HL-60 (cell line): ENCODE results near the gene ESYT2.

Source experiments
- DNase-seq, 2 experiments: peaks; one replicate each; pipeline ENCODE4 v3.0.0-alpha.2; 2010 to 2020; ENCODE audit warnings: low read depth in 1 of 2, low spot score in 1 of 2
- H3K27ac ChIP-seq: fragments of 250-450 bp; sonication (Bioruptor Pico); replicated peaks from 2 replicates; pipeline ENCODE4 v1.5.1; 2020; ENCODE audit warnings: mild to moderate bottlenecking, moderate library complexity
- H3K27me3 ChIP-seq: fragments of 250-450 bp; sonication (Bioruptor Pico); 2 replicates; pipeline ENCODE4 v1.5.1; 2021; ENCODE audit warnings: mild to moderate bottlenecking, moderate library complexity; ENCODE audit not compliant: insufficient read depth, poor library complexity, severe bottlenecking
- H3K4me3 ChIP-seq: replicated peaks from 2 replicates; pipeline ENCODE4 v1.5.1; 2011; ENCODE audit warnings: mild to moderate bottlenecking, control low read depth, low read length; ENCODE audit not compliant: insufficient read depth
- CTCF ChIP-seq: IDR thresholded peaks from one replicate; pipeline ENCODE4 v1.5.1; 2011; ENCODE audit warnings: low read length, control low read depth, inconsistent platforms; ENCODE audit not compliant: insufficient read depth
- GABPA ChIP-seq: IDR thresholded peaks from 2 replicates; pipeline ENCODE4 v1.6.1; 2012; ENCODE audit warnings: low read depth
- POLR2AphosphoS5 ChIP-seq: IDR thresholded peaks from 2 replicates; pipeline ENCODE4 v1.6.1; 2012; ENCODE audit warnings: low read depth
- REST ChIP-seq: IDR thresholded peaks from 2 replicates; pipeline ENCODE4 v1.6.1; 2012; ENCODE audit warnings: low read depth; ENCODE audit not compliant: insufficient replicate concordance
- SPI1 ChIP-seq: IDR thresholded peaks from 2 replicates; pipeline ENCODE4 v1.6.1; 2012; ENCODE audit warnings: low read depth, mild to moderate bottlenecking, borderline replicate concordance

The ESYT2 gene

GRCh38 chr7:158726277-158726807 is 103.0 kb downstream of the ESYT2 start:
- Histone ChIP-seq H3K27ac (no peak overlapping the region), H3K4me3 (no peak overlapping the region), H3K27me3 (no peaks in the 10 kb centered on the region)
- TF ChIP-seq SPI1: no peak
- no peak for TF ChIP-seq GABPA
- TF ChIP-seq REST: no peak
- TF ChIP-seq CTCF: no peak
- no peak for TF ChIP-seq POLR2AphosphoS5
- DNase-seq: no peak

GRCh38 chr7:158725506-158725800 is 103.9 kb downstream of the ESYT2 start:
- Histone ChIP-seq H3K4me3 (no peak overlapping the region), H3K27me3 (no peaks in the 10 kb centered on the region), H3K27ac (no peak overlapping the region)
- no peak for TF ChIP-seq REST
- TF ChIP-seq CTCF: no peak
- no peak for TF ChIP-seq SPI1
- TF ChIP-seq GABPA: no peak
- no peak for TF ChIP-seq POLR2AphosphoS5
- no peak for DNase-seq

GRCh38 chr7:158724658-158725505 is 104.4 kb downstream of the ESYT2 start:
- H3K4me3 ChIP-seq: no peak overlapping the region
- H3K27me3 ChIP-seq: no peaks in the 10 kb centered on the region
- no peak for DNase-seq
- H3K27ac ChIP-seq: no peak overlapping the region
- TF ChIP-seq GABPA (no peak), SPI1 (no peak), POLR2AphosphoS5 (no peak), REST (no peak), CTCF (no peak)
